WTC11 (cell line): Measurements from ENCODE around the gene ADH7. TPM values are rescaled to one million over a fixed set of nuclear protein-coding genes. Genes with fewer than 3 reads are reported as not detected.

ENCODE experiments used
- ATAC-seq: fragments of 200-7000 bp; cut with Tn5 transposase; 2 replicates; pipeline ENCODE4 v1.10.0; 2021; ENCODE audit warnings: mild to moderate bottlenecking, moderate library complexity
- CTCF ChIA-PET: fragments of 300-600 bp; sonication (Branson Sonifier 250); formaldehyde crosslinking; loops from one replicate; lab custom pipeline; 2021; ENCODE audit warnings: antibody characterized with exemption; lab: Charles Lee
- POLR2A ChIA-PET: fragments of 350-600 bp; sonication (Branson Sonifier 250); formaldehyde crosslinking; loops from one replicate; lab custom pipeline; 2021; ENCODE audit warnings: antibody characterized with exemption; lab: Charles Lee
- DNase-seq: peaks from one replicate; pipeline ENCODE4 v3.0.0; 2021; ENCODE audit warnings: low spot score
- H3K27ac Mint-ChIP-seq: 2 replicates; pipeline ENCODE4 v1.8.0; 2021; ENCODE audit warnings: mixed read lengths
- H3K27me3 Mint-ChIP-seq: 2 replicates; pipeline ENCODE4 v1.8.0; 2021; ENCODE audit warnings: low read depth, mild to moderate bottlenecking, moderate library complexity, mixed read lengths
- H3K36me3 Mint-ChIP-seq: 2 replicates; pipeline ENCODE4 v1.8.0; 2021; ENCODE audit warnings: mixed read lengths
- H3K4me1 Mint-ChIP-seq: 2 replicates; pipeline ENCODE4 v1.8.0; 2022; ENCODE audit warnings: mixed read lengths
- H3K4me3 Mint-ChIP-seq: 2 replicates; pipeline ENCODE4 v1.8.0; 2021; ENCODE audit warnings: mild to moderate bottlenecking, moderate library complexity, mixed read lengths
- H3K9me3 Mint-ChIP-seq: 2 replicates; pipeline ENCODE4 v1.8.0; 2021; ENCODE audit warnings: mixed read lengths
- AR ChIP-seq: fragments of 250-450 bp; sonication (Bioruptor Pico); IDR thresholded peaks from 2 replicates; pipeline ENCODE4 v1.9.0; 2021; ENCODE audit warnings: mild to moderate bottlenecking
- HMGXB4 ChIP-seq: sonication (generic); formaldehyde crosslinking; IDR thresholded peaks from 2 replicates; pipeline ENCODE4 v1.8.1; 2023; ENCODE audit warnings: mild to moderate bottlenecking, moderate library complexity, missing genetic modification reagents
- KAT7 ChIP-seq: sonication (generic); formaldehyde crosslinking; IDR thresholded peaks from 2 replicates; pipeline ENCODE4 v1.8.1; 2023; ENCODE audit warnings: missing genetic modification reagents, mild to moderate bottlenecking, borderline replicate concordance
- NFATC4 ChIP-seq: fragments of 250-450 bp; sonication (Bioruptor Pico); IDR thresholded peaks from 2 replicates; pipeline ENCODE4 v1.9.0; 2021; ENCODE audit warnings: mild to moderate bottlenecking
- PRDM15 ChIP-seq: sonication (generic); formaldehyde crosslinking; IDR thresholded peaks from 2 replicates; pipeline ENCODE4 v1.8.0; 2022; ENCODE audit warnings: missing genetic modification reagents
- RELA ChIP-seq: sonication (generic); formaldehyde crosslinking; IDR thresholded peaks from 2 replicates; pipeline ENCODE4 v1.8.1; 2022; ENCODE audit warnings: missing genetic modification reagents, mild to moderate bottlenecking, borderline replicate concordance
- ZNF232 ChIP-seq: sonication (generic); formaldehyde crosslinking; IDR thresholded peaks from 2 replicates; pipeline ENCODE4 v1.8.0; 2022; ENCODE audit warnings: mild to moderate bottlenecking, missing genetic modification reagents
- ZNF423 ChIP-seq: fragments of 250-450 bp; sonication (Bioruptor Pico); IDR thresholded peaks from 2 replicates; pipeline ENCODE4 v2.1.2; 2022; ENCODE audit warnings: mild to moderate bottlenecking, moderate library complexity
- total RNA-seq: library from RNA; stranded (reverse); gene quantifications from 3 replicates; pipeline ENCODE4 v1.2.3, GENCODE V29; 2021
- TF ChIP-seq, protein P1 (sequence below): fragments of 250-450 bp; sonication (Bioruptor Pico); IDR thresholded peaks from 2 replicates; pipeline ENCODE4 v2.1.2; 2022; ENCODE audit warnings: mild to moderate bottlenecking, moderate library complexity
- TF ChIP-seq, protein P2 (sequence below): fragments of 250-450 bp; sonication (Bioruptor Pico); IDR thresholded peaks from 2 replicates; pipeline ENCODE4 v1.9.0; 2021; ENCODE audit warnings: mild to moderate bottlenecking
- TF ChIP-seq, protein P3 (sequence below): sonication (generic); formaldehyde crosslinking; IDR thresholded peaks from 2 replicates; pipeline ENCODE4 v1.8.0; 2023; ENCODE audit warnings: missing genetic modification reagents, mild to moderate bottlenecking, borderline replicate concordance
- TF ChIP-seq, protein P4 (sequence below): sonication (generic); formaldehyde crosslinking; IDR thresholded peaks from 2 replicates; pipeline ENCODE4 v1.8.1; 2023; ENCODE audit warnings: mild to moderate bottlenecking, missing genetic modification reagents, moderate library complexity
- TF ChIP-seq, protein P5 (sequence below): sonication (generic); formaldehyde crosslinking; IDR thresholded peaks from 2 replicates; pipeline ENCODE4 v1.8.1; 2022; ENCODE audit warnings: mild to moderate bottlenecking, moderate library complexity, missing genetic modification reagents

ADH7 gene
- total RNA-seq, 1 experiment from 2014 or later: not detected

GRCh38 chr4:99457676-99458075 is 22.5 kb upstream of the ADH7 start:
- CTCF ChIA-PET: no interaction called here
- Mint-ChIP-seq H3K4me1 (peaks cover 10% of the 10 kb centered on the region), H3K4me3 (no peak overlapping the region), H3K9me3 (peaks cover 8% of the 10 kb centered on the region), H3K27ac (no peak overlapping the region), H3K36me3 (no peaks in the 10 kb centered on the region), H3K27me3 (no peaks in the 10 kb centered on the region)
- POLR2A ChIA-PET: no interaction called here
- DNase-seq (no peak), ATAC-seq (no peak)
- TF ChIP-seq KAT7 (no peak), ZNF423 (no peak), AR (CRISPR knock-in tag) (no peak), ZNF232 (CRISPR knock-in tag) (no peak), PRDM15 (CRISPR knock-in tag) (no peak), NFATC4 (CRISPR knock-in tag) (no peak), HMGXB4 (no peak), RELA (CRISPR knock-in tag) (no peak)
- TF ChIP-seq, protein P1, sequence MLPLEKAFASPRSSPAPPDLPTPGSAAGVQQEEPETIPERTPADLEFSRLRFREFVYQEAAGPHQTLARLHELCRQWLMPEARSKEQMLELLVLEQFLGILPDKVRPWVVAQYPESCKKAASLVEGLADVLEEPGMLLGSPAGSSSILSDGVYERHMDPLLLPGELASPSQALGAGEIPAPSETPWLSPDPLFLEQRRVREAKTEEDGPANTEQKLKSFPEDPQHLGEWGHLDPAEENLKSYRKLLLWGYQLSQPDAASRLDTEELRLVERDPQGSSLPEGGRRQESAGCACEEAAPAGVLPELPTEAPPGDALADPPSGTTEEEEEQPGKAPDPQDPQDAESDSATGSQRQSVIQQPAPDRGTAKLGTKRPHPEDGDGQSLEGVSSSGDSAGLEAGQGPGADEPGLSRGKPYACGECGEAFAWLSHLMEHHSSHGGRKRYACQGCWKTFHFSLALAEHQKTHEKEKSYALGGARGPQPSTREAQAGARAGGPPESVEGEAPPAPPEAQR (CRISPR knock-in tag): no peak
- TF ChIP-seq, protein P2, sequence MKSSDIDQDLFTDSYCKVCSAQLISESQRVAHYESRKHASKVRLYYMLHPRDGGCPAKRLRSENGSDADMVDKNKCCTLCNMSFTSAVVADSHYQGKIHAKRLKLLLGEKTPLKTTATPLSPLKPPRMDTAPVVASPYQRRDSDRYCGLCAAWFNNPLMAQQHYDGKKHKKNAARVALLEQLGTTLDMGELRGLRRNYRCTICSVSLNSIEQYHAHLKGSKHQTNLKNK (CRISPR knock-in tag): no peak
- TF ChIP-seq, protein P3, sequence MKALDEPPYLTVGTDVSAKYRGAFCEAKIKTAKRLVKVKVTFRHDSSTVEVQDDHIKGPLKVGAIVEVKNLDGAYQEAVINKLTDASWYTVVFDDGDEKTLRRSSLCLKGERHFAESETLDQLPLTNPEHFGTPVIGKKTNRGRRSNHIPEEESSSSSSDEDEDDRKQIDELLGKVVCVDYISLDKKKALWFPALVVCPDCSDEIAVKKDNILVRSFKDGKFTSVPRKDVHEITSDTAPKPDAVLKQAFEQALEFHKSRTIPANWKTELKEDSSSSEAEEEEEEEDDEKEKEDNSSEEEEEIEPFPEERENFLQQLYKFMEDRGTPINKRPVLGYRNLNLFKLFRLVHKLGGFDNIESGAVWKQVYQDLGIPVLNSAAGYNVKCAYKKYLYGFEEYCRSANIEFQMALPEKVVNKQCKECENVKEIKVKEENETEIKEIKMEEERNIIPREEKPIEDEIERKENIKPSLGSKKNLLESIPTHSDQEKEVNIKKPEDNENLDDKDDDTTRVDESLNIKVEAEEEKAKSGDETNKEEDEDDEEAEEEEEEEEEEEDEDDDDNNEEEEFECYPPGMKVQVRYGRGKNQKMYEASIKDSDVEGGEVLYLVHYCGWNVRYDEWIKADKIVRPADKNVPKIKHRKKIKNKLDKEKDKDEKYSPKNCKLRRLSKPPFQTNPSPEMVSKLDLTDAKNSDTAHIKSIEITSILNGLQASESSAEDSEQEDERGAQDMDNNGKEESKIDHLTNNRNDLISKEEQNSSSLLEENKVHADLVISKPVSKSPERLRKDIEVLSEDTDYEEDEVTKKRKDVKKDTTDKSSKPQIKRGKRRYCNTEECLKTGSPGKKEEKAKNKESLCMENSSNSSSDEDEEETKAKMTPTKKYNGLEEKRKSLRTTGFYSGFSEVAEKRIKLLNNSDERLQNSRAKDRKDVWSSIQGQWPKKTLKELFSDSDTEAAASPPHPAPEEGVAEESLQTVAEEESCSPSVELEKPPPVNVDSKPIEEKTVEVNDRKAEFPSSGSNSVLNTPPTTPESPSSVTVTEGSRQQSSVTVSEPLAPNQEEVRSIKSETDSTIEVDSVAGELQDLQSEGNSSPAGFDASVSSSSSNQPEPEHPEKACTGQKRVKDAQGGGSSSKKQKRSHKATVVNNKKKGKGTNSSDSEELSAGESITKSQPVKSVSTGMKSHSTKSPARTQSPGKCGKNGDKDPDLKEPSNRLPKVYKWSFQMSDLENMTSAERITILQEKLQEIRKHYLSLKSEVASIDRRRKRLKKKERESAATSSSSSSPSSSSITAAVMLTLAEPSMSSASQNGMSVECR (CRISPR knock-in tag): no peak
- TF ChIP-seq, protein P4, sequence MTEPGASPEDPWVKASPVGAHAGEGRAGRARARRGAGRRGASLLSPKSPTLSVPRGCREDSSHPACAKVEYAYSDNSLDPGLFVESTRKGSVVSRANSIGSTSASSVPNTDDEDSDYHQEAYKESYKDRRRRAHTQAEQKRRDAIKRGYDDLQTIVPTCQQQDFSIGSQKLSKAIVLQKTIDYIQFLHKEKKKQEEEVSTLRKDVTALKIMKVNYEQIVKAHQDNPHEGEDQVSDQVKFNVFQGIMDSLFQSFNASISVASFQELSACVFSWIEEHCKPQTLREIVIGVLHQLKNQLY (CRISPR knock-in tag): no peak
- TF ChIP-seq, protein P5, sequence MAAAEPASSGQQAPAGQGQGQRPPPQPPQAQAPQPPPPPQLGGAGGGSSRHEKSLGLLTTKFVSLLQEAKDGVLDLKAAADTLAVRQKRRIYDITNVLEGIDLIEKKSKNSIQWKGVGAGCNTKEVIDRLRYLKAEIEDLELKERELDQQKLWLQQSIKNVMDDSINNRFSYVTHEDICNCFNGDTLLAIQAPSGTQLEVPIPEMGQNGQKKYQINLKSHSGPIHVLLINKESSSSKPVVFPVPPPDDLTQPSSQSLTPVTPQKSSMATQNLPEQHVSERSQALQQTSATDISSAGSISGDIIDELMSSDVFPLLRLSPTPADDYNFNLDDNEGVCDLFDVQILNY (CRISPR knock-in tag): no peak
